NCI-H2081 (cell line): ENCODE results near the gene DHCR7.

Source experiments
- DNase-seq, 2 experiments: peaks; one replicate each; lab custom pipeline; 2025; lab: John Stamatoyannopoulos, UW

Gene DHCR7

DNA sequence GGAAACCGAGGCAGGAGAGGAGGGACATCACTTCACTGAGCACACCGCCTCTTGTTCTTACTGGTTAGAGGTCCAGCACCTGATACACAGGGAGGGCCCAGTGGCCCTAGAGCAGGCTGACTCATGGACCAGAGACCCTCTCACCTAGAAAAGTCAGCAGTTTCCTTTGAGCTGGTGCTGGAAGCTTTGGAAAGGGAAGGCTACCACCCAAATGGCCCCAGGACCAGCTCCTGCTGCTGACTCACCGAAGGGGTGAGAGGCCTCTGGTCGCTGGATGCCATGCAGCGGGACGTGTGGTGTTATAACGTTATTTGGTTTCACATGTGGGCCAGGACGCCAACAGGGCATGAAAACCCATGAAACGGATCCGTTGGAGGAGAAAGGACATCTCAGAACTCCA, 8.6 kb upstream of the DHCR7 start:
- DNase-seq, result no peak

DNA sequence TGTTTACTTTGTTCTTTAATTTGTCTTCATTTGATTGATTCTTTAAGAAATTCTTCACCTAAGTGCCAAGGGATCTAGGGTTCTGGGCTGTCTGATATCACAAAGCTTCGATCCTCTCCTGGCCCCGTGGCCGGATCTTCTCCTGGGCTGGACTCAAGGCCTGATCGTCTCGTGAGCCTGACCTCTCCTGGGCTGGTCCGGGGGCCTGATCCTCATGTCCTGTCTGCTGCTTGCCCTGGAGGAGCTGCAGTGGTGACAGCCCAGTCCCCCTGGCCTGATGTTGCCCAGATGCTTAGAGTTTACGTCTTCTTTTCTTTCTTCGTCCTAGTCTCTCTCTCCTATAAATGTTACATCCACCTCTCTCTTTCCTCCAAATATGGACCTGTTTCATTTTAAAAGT, 8.1 kb upstream of the DHCR7 start:
- DNase-seq, result no peak

DNA sequence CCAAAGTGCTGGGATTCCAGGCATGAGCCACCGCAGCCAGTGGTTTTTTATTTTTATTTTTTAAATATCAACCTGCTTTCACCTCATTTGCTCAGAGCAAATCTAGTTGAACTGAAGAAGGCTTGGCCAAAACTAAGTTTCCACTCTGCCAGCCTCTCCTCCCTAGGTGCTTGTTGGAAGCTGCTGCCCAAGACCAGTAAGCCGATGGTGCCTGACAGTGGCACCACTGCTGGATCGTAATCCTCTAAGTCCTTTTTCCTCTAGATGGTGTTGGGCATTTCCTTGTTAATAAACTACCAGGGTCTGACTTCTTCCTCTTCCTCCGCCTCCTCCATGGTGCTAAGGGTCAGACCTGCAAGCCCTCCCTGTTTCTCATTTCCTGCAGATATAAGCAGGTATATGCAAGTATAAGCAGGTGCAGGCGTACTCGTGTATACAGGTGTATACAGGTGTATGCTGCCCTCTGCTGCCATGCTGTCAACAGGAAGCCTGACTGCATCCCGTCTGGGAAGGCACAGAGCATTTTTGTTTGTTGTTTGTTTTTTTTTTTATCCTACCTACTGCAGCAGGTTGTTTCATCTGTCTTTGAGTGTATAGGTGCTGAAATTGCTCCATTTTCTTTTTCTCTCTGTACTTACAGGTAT, 6.4 kb upstream of the DHCR7 start:
- DNase-seq, result peak in 1 of 2 experiments; percentile 5

DNA sequence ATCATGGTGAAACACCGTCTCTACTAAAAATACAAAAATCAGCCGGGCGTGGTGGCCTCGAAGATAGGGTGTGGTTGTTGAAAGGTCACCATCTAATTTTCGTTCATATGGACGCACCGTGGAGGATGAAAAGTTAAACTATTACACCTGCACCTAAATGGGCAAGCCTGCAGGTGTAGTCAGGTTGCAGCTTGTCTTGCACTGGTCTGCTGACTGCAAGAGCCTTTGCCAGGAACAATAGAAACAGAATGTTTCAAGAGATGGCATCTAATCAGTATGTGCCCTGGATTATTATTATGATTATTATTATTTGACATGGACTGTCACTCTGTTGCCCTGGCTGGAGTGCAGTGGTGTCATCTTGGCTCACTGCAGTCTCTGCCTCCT, 5.7 kb upstream of the DHCR7 start:
- no peak for DNase-seq

DNA sequence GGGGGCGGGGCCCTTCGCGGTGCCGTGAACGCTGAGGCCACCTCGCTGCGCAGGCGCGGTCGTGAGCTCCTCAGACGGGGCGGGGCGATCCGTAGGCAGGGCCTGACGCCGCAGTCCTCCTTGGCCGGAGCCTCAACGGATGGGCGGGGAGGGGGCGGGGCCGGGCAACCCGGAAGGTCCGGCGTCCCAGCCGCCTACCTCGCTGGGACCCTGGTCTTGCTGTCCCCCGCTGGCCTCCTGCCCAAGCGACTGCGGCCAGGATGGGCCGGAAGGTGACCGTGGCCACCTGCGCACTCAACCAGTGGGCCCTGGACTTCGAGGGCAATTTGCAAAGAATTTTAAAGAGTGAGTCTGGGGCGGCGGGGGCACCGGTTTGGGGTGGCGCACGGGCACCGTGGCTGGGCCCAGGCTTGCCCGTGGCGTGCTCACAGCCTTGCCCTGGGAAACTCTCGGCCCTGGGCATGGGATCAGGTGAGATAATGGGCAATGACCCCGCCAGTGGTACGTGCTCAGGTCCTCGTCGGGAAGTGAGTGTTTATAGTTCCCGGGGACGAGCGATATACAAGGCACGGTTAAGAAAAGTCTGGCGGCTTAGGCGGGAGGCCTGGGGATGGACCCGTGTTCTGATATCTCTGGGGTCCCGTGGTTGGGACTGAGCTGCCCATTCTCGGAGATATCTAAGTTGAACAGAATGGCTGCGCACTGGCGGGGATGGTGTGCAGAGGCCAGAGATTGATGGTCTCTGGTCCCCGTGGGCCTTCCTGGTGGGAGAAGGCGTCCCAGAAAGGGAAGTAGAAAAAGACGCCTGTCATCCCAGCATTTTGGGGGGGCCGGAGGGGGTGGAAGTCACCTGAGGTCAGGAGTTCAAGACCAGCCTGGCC, 5.1 kb upstream of the DHCR7 start, which contains the start of gene NADSYN1:
NADSYN1 (plus strand) TSS at position 167 of the 881 bp plus-strand sequence; CDS start at position 261, 94 bp downstream.
- peak; percentile 90 to 92 for DNase-seq

DNA sequence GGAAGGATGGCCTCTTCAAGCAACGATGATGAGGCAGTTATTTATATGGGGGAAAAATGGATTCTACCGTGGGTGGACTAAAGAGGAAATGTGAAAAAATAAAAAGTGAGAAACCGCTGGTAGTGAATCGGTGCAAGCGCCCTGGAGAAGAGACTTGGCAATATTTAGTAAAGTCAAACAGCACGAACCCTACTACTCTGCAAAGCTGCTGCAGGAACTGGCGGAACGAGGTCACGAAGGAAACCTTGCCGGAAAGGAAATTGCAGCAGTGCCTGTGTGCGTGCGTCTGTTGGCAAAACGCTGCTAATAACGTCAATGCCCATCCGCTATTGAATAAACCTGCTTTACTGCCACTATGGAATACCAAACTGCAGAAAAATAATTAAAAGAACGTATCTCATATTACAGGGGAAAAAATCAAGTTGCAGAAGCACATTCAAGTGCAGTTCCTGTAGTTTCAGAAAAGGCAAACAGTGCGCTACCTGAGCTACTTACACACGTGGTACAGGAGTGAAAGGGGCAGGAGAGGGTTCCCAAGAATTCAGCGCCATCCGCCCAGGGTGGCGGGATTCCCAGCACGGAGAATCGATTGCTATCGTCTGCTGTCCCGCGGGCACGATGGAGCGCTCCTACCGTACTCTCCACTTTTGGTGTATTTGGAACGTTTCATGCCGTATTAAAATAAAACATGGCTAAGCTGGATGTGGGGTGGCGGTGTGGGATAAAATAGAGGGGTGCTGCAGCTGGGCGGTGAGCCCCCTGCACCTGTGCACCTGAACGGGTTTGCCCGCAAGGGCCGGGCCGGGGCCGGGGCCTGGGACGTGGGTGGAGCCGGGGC, 4.2 kb upstream of the DHCR7 start:
- peak in 1 of 2 experiments; percentile 43 for DNase-seq

DNA sequence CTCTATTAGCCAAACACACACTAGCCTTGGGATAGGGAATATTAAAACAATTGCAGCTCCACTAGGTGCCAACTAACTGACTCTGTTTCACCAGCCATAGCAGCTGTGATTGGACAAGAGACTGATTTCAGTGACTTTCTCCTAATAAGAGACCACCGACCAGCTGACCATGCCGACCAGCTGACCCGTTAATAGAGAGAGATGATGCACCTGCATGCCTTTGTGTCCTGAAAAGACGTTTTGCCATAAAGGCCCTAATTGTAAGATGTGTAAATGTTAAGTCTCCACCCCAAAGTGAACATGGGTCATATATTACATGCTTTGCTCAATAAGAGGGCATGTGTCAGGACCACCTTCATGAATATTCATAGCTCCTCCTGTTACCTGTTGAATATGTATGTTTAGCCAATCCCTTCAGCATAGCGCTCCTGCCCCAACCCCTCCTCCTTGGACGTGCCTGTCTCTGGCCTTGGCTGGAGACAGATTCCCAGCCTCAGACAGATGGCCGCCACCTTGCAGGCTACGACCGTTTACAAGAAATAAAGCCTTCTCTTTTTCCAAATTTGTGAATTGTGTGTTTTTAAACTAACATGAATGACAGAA, 3.5 kb upstream of the DHCR7 start:
- DNase-seq, result peak in 1 of 2 experiments; percentile 24

DNA sequence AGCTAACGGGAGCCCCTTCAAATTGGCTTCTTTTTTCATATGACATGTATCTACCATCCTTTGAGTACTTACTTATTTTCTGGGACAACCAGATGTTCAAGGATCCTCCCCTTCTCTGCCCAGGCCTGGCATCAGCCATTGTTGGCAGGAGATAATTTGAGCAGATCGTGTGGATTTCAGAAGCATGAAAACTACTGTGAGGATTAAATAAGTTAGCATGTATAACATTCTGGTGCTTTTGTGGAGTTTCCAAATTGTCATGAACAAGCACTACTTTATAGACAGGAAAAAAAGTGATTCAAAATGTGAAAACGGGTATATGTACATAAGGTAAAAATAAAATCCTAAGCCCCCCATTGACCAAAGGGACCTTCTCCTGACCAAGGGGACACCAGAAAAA, 2.7 kb upstream of the DHCR7 start:
- no peak for DNase-seq

DNA sequence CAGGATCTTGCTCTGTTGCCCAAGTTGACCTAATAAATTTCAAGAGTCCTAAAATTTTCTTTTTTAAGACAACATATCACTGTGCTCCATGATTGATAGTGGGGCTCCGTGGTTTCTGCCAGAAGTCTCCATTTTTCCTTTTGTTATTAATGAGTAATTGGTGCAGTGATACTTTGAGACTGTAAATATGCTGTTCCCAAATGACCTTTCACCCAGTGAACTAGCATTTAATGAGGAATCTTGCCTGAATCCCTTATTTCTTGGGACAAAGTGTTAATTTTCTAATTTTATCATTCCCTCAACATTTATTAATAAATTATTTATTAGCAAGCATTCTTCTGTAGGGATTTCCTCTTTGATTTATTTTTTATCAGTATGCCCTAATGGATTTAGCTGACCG, 2.3 kb upstream of the DHCR7 start:
- no peak for DNase-seq

DNA sequence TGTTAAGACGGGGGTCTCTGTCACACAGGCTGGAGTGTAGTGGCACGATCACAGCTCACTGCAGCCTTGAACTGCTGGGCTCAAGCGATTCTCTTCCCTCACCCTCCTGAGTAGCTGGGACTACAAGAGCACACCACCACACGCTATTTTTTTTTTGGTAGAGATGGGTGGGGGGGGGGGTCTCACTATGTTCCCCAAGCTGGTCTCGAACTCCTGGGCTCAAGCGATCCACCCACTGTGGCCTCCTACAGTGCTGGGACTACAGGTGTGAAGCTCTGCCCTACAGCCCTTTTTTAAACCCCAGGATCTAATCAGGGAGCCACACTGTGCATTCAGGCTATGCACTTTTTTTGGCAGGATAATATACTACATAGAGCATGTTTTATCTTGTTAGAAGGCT, 1.4 kb upstream of the DHCR7 start:
- peak in 1 of 2 experiments; percentile 7 for DNase-seq

DNA sequence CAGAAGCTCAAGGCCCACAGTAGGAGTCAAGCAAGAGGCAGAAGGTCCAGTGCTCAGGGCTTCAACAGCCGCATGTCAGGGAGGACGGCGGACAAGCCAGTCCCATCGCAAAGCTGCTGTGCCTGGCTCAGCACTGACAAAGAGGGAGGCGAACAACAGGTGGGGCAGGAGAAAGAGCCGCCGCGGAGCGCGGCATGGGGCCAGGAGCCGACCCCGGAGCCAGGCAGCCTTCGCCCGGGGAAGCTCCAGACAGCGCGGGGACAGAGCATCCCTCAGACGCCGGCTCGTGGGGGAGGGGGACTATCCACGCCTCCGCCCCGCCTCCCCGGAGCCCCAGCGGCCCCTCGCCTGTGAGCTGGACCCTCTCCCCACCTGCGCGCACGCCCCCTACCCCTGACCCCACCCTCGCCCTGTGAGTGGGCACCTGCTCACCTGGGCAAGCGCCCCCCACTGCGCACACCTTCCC, 369 bp downstream of the DHCR7 start:
- DNase-seq, result peak in 1 of 2 experiments; percentile 31

DNA sequence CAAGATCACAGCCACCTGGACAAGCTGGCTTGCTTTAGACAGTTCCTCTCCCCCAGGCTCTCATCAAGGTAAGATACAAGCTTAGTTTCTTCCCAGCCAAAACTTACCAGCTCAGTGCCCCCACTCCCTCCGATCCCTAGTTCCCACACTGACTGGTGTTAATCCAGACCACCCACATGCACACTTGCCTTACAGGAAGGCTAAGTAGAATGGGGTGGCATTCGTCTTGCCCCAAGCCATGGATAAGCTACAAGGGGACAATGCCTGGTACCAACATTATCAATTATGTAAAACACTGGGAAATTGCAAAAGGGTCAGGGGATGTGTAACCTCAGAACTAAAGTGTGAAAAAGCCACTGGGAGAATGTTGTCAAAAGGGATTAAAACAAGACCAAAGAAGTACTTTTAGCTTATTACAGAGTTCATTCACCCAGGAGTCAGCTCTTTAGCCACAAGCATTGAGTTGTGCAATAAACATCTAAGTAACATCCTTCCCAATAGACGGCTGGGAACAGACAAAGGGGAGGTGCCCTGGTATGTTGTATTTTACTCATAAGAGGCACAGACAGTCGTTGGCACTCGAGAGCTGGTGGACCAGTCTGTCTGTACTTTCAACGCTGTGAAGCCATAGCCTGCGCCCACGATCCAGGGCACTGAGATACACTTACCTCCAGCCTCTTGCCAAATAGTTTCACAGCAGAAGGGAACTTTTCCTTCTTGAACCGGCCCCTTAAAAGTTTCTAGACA, 1.1 kb downstream of the DHCR7 start:
- peak in 1 of 2 experiments; percentile 6 for DNase-seq

DNA sequence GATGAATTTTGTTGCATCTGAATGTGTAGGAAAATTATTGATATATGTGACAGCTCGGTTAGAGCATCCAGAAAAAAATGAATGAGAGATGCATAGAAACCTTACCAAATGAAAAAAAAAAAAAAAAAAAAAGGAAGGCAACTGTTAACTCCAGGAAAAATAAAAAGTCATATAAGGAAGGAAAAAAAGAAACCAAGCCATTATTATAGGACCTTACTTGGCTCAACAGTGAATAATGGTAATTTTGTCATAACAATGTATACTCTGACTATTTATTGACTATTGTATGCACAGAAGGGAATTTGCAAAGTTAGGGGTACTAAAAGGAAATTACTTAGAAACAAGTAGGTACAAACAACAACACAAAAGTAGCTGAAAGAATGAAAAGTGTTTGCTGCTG, 2.0 kb downstream of the DHCR7 start:
- no peak for DNase-seq

DNA sequence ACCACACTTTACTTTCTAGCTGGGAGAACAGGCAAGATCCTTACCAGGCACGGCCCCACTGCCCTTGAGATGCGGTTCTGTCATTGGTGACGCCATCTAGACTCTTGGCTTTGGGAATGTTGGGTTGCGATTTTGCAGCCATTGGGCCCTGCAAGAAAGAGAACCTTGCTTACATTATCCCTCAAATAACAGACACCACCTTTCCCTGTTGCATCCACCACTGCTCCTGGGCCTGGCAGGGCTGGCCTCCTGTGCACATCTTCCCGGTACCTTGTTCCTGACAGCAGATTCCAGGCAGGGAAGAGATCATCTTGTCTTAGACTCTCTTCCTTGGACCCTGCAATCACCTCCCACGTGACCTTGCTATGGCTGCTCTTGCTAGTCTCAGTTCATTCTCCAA, 3.4 kb downstream of the DHCR7 start:
- DNase-seq, result no peak

DNA sequence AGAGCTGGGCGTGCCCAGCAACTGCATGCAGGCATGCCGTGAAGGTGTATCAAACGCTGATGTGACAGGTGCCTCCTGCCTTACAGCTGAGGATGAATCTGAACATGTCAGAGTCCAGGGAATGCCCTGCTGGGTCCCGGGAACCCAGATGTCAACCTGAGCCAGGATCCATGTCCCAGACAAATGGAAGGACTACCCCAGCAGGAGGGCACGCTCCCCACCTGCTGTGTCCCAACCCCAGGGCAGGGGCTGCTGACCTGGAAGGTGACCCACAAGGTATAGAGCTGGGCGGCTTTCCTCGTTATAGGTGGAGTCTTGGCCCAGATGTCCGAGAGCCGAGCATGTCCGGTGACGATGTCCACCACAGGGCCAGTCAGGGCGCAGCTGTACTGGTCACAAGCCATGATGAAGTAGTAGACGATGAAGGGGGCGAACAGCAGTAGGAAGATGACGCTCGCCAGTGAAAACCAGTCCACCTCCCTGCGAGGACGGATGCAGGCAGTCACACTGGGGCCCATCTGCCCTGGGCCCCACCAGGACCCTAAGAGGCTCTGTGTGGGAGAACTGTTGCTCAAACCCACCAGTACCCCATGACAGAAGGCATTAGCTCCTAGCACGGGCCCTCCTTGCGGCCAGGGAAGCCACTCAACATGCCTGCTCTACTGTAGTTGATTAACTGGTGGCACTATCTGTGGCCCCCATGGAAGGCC, 4.3 kb downstream of the DHCR7 start:
- no peak for DNase-seq

DNA sequence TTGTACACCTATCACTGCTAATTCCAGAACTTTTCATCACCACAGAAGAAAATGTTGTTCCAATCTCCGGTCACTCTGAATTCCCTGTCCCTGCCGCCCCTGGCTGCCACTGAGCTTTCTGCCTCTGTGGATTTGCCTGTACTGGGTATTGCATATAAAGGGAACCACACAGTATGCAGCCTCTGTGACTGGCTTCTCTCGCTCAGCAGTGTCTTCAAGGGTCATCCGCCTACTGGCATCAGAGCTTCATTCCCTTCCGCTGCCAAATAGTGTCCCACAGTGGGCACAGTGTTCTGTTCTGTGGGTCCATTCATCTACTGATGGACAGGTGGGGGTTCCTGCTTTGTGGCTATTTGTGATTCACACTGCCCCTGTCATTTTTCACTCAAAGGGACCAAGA, 5.3 kb downstream of the DHCR7 start:
- DNase-seq, result no peak

DNA sequence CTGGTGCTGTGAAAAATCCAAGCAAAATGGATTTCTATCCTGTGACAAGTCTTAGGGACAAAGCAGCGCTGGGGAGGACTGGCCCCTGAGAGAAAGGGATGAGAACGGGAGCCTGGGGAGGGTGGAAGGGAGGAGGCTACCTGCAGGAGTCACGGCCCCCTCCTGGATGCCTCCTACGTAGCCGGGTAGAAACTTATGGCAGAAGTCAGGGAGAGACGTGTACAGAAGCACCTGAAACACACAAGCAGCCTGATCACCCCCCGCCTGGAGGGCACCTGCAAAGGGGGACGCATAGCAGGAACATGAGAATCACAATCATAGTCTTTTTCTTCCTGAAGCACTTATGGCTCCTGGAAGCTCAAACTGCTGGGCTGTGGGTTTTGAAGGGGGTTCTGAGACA, 6.1 kb downstream of the DHCR7 start:
- no peak for DNase-seq

DNA sequence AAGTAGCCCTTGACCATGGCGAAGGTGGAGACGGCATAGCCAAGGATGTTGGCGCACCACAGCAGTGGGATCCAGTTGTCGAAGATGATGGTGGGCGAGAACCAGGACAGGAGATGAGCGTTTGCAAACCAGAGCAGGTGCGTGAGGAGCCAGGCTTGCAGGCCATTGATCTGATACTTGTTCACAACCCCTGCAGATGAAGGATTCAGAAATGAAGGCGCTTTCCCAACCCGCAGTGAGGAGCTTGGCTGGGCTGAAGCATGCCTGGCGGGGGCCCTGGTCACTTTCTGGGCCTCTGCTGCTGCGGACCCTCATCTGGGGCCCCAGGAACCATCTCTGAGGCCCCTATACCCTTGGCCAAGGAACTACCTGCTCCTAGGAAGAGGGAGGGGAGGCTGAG, 6.9 kb downstream of the DHCR7 start:
- no peak for DNase-seq

DNA sequence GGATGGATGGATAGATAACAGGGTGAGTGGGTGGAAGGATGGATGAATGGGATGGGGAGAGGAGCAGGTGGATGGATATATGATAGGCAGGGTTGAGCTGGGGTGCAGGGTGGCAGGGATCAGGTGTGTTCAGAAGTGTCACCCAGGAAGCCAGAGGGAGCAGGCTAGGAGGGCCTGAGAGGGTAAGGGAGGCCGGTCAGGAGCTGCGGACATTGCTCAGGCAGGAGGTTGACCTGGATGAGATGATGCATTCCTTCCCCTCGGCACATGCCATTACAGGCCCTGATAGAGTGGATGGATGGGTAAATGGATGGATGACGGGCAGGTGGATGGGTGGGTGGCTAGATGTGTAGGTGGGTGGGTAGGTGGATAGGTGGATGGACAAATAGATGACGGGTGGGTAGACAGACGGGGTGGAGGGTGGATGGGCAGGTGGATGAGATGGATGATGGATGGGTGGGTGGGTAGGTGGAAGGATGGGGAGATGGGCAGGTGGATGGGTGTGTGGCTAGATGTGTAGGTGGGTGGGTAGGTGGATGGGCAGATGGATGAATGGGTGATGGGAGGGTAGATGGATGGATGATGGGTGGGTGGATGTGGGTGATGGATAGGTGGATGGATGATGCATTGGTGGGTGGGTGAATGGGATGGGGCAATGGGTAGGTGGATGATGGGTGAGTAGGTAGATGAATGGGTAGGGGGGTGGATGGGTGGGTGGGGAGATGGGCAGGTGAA, 8.0 kb downstream of the DHCR7 start:
- DNase-seq, result no peak

DNA sequence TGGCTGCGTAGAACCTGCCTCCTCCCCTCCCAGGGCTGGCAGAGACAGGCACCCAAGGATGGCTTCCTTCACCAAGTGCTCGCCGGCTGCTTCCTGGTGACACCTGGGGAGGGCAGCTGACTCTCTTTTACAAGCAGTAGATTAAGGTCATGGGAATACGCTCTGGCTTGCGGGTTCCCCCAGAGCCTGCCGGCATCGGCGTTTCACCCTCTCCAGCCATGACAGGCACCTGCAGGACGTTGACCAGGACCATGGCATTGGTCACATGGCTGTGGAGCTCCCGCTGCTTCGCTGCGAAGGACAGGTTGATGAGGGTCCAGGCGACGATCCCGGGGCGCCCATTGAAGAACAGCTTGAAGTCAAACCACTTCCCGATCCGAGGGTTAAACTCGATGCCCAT, 9.5 kb downstream of the DHCR7 start:
- no peak for DNase-seq
